Astrocyte (in vitro differentiated cells and primary cell): Measurements from ENCODE around the gene CHCHD3. TPM values are rescaled to one million over a fixed set of nuclear protein-coding genes. Genes with fewer than 3 reads are reported as not detected.

Experiments used
- DNase-seq: peaks from one replicate; pipeline ENCODE4 v3.0.0-alpha.2; 2010; ENCODE audit warnings: low read depth
- FAIRE-seq: peaks from 2 replicates; lab custom pipeline; 2011; peaks lifted over from hg19 to GRCh38; lab: Jason Lieb, UNC
- H2AFZ ChIP-seq: 2 replicates; pipeline ENCODE4 v1.6.0; 2012; ENCODE audit warnings: low read depth, low read length, inconsistent platforms
- H3K27ac ChIP-seq: 2 replicates; pipeline ENCODE4 v1.5.1; 2011; ENCODE audit warnings: low read depth, low read length, inconsistent platforms
- H3K27me3 ChIP-seq: 2 replicates; pipeline ENCODE4 v1.6.0; 2011; ENCODE audit warnings: low read length, inconsistent platforms; ENCODE audit not compliant: insufficient read depth
- H3K36me3 ChIP-seq: 2 replicates; pipeline ENCODE4 v1.5.1; 2011; ENCODE audit warnings: low read length, inconsistent platforms; ENCODE audit not compliant: insufficient read depth
- H3K4me1 ChIP-seq: 2 replicates; pipeline ENCODE4 v1.5.1; 2011; ENCODE audit warnings: low read length, inconsistent platforms; ENCODE audit not compliant: insufficient read depth
- H3K4me2 ChIP-seq: 2 replicates; pipeline ENCODE4 v1.6.0; 2012; ENCODE audit warnings: low read length, inconsistent platforms
- H3K4me3 ChIP-seq: 2 replicates; pipeline ENCODE4 v1.5.1; 2011; ENCODE audit warnings: low read depth, mild to moderate bottlenecking, low read length, inconsistent platforms; ENCODE audit not compliant: insufficient read depth
- H3K79me2 ChIP-seq: 2 replicates; pipeline ENCODE4 v1.6.0; 2012; ENCODE audit warnings: mild to moderate bottlenecking, low read length, inconsistent platforms; ENCODE audit not compliant: insufficient read depth
- H3K9ac ChIP-seq: 2 replicates; pipeline ENCODE4 v1.6.0; 2012; ENCODE audit warnings: mild to moderate bottlenecking, low read length, inconsistent platforms
- H3K9me3 ChIP-seq: 2 replicates; pipeline ENCODE4 v1.5.1; 2012; ENCODE audit warnings: low read depth, mild to moderate bottlenecking, low read length, inconsistent platforms; ENCODE audit not compliant: insufficient read depth
- H4K20me1 ChIP-seq: 2 replicates; pipeline ENCODE4 v1.6.0; 2012; ENCODE audit warnings: low read length, inconsistent platforms; ENCODE audit not compliant: insufficient read depth
- H3K27ac Mint-ChIP-seq: one replicate; pipeline ENCODE4 v1.8.0; 2021; ENCODE audit warnings: mild to moderate bottlenecking, mixed read lengths; ENCODE audit not compliant: unreplicated experiment
- H3K27me3 Mint-ChIP-seq: one replicate; pipeline ENCODE4 v1.8.0; 2021; ENCODE audit warnings: low read depth, mixed read lengths; ENCODE audit not compliant: unreplicated experiment
- H3K36me3 Mint-ChIP-seq: one replicate; pipeline ENCODE4 v1.8.0; 2021; ENCODE audit warnings: low read depth, mixed read lengths; ENCODE audit not compliant: unreplicated experiment
- H3K4me1 Mint-ChIP-seq: one replicate; pipeline ENCODE4 v1.8.0; 2021; ENCODE audit warnings: low read depth, mixed read lengths; ENCODE audit not compliant: unreplicated experiment
- H3K4me3 Mint-ChIP-seq: one replicate; pipeline ENCODE4 v1.8.0; 2021; ENCODE audit warnings: mild to moderate bottlenecking, moderate library complexity, mixed read lengths; ENCODE audit not compliant: unreplicated experiment
- H3K9me3 Mint-ChIP-seq: one replicate; pipeline ENCODE4 v1.8.0; 2021; ENCODE audit warnings: mild to moderate bottlenecking, mixed read lengths; ENCODE audit not compliant: unreplicated experiment
- EZH2 ChIP-seq: IDR thresholded peaks from 2 replicates; pipeline ENCODE4 v1.6.1; 2012; ENCODE audit warnings: mild to moderate bottlenecking, low read length, inconsistent platforms; ENCODE audit not compliant: insufficient read depth
- total RNA-seq: library from RNA; stranded (reverse); gene quantifications from 2 replicates; pipeline ENCODE4 v1.2.1, GENCODE V29; 2021
- TF ChIP-seq, protein P1 (sequence below): IDR thresholded peaks from 2 replicates; pipeline ENCODE4 v1.5.1; 2011; ENCODE audit warnings: low read depth, mild to moderate bottlenecking, inconsistent platforms, low read length, moderate library complexity; ENCODE audit not compliant: insufficient read depth

CHCHD3 gene
- total RNA-seq, 1 donor from 2014 or later, result 63.1 TPM

DNA sequence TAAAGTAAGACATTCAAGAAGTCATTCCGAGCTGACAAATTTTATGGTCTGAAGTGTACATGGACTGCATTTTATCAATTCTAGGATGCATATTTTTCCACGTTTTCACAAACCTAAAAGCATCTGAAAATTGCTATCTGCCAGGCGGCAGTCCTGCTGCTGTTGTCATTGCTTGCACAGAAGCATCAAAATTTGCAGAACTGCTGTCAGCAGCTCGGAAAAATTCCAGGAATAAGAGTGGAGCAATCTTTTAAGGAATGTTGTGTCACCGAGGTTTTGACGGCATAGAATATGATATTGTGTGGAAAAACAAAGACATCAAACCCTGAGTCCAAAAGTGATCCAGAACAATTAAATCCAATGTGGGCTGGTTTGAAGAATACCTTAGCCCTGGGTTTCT is 61.4 kb downstream of the CHCHD3 start:
- DNase-seq, result no peak
- no peaks in the 10 kb centered on the region for H3K9me3 Mint-ChIP-seq
- H3K79me2 ChIP-seq, result peaks cover 7% of the 10 kb centered on the region
- no peaks in the 10 kb centered on the region for H3K27me3 ChIP-seq
- no peaks in the 10 kb centered on the region for H3K4me1 ChIP-seq
- no peak overlapping the region for H3K27ac Mint-ChIP-seq
- no peak overlapping the region for H3K4me2 ChIP-seq
- H4K20me1 ChIP-seq, result peaks cover 18% of the 10 kb centered on the region
- FAIRE-seq, result no peak
- H3K27me3 Mint-ChIP-seq, result no peaks in the 10 kb centered on the region
- no peak overlapping the region for H3K27ac ChIP-seq
- no peak overlapping the region for H3K4me3 ChIP-seq
- no peak overlapping the region for H2AFZ ChIP-seq
- H3K9ac ChIP-seq, result no peak overlapping the region
- H3K4me3 Mint-ChIP-seq, result no peak overlapping the region
- H3K36me3 ChIP-seq, result no peaks in the 10 kb centered on the region
- no peak for TF ChIP-seq EZH2
- TF ChIP-seq, protein P1, sequence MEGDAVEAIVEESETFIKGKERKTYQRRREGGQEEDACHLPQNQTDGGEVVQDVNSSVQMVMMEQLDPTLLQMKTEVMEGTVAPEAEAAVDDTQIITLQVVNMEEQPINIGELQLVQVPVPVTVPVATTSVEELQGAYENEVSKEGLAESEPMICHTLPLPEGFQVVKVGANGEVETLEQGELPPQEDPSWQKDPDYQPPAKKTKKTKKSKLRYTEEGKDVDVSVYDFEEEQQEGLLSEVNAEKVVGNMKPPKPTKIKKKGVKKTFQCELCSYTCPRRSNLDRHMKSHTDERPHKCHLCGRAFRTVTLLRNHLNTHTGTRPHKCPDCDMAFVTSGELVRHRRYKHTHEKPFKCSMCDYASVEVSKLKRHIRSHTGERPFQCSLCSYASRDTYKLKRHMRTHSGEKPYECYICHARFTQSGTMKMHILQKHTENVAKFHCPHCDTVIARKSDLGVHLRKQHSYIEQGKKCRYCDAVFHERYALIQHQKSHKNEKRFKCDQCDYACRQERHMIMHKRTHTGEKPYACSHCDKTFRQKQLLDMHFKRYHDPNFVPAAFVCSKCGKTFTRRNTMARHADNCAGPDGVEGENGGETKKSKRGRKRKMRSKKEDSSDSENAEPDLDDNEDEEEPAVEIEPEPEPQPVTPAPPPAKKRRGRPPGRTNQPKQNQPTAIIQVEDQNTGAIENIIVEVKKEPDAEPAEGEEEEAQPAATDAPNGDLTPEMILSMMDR, result no peak
- H3K4me1 Mint-ChIP-seq, result peaks cover 5% of the 10 kb centered on the region
- no peaks in the 10 kb centered on the region for H3K9me3 ChIP-seq
- no peaks in the 10 kb centered on the region for H3K36me3 Mint-ChIP-seq

DNA sequence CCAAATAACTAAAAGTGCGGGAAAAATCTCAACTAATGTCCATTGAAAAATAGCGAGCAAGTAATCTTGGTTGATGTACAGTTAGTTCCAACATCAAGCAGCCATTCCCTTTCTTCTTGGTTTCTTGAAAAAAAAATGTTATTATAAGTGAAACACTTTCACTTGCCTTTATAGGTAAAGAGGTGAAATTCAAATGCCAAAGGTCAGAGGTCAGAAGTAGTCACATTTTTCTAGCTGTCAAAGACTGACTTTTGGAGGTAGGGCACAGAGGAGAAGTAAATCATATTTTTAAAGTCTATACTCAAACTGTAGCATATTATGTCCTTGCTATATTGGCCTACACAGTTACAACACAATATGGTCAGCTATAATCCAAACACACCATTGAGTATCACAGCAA is 62.3 kb downstream of the CHCHD3 start:
- FAIRE-seq (no peak), DNase-seq (no peak)
- TF ChIP-seq, protein P1, result no peak
- no peak for TF ChIP-seq EZH2
- H3K27ac Mint-ChIP-seq, result no peak overlapping the region
- H3K79me2 ChIP-seq, result peaks cover 9% of the 10 kb centered on the region
- H3K36me3 ChIP-seq, result no peaks in the 10 kb centered on the region
- H3K36me3 Mint-ChIP-seq, result no peaks in the 10 kb centered on the region
- no peak overlapping the region for H3K4me3 Mint-ChIP-seq
- H3K27ac ChIP-seq, result no peak overlapping the region
- no peak overlapping the region for H2AFZ ChIP-seq
- no peaks in the 10 kb centered on the region for H3K4me1 ChIP-seq
- no peaks in the 10 kb centered on the region for H3K9me3 ChIP-seq
- H3K4me3 ChIP-seq, result no peak overlapping the region
- H3K27me3 ChIP-seq, result no peaks in the 10 kb centered on the region
- H3K9me3 Mint-ChIP-seq, result no peaks in the 10 kb centered on the region
- no peaks in the 10 kb centered on the region for H3K27me3 Mint-ChIP-seq
- no peak overlapping the region for H3K9ac ChIP-seq
- H4K20me1 ChIP-seq, result peaks cover 18% of the 10 kb centered on the region
- H3K4me2 ChIP-seq, result no peak overlapping the region
- H3K4me1 Mint-ChIP-seq, result peaks cover 5% of the 10 kb centered on the region

DNA sequence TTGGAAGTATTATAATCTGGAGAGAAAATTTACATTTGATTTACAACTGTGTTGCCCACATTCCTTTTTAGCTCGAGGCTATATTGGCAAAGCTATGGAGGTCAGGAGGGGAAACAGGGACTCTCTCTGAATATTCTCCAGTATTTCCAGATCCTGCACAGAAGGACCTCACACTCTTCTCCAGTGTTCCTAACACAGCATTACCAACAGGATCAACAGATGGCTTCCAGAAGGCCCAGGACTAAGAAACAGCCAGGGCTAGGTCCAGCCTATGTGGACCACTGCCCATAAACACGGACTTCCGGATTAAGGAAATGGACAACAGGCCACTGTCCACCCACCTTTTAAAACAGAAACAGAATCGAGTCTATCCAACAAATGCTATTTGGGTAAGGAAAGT is 65.3 kb downstream of the CHCHD3 start:
- Histone ChIP-seq H3K4me3 (no peak overlapping the region), H2AFZ (no peak overlapping the region), H3K79me2 (peaks cover 9% of the 10 kb centered on the region), H3K4me2 (no peak overlapping the region), H3K9me3 (no peaks in the 10 kb centered on the region), H3K9ac (no peak overlapping the region), H3K27ac (no peak overlapping the region), H4K20me1 (peaks cover 12% of the 10 kb centered on the region), H3K27me3 (no peaks in the 10 kb centered on the region), H3K36me3 (no peaks in the 10 kb centered on the region), H3K4me1 (no peaks in the 10 kb centered on the region)
- H3K9me3 Mint-ChIP-seq, result no peaks in the 10 kb centered on the region
- no peak for TF ChIP-seq EZH2
- TF ChIP-seq, protein P1, result no peak
- H3K27ac Mint-ChIP-seq, result no peak overlapping the region
- no peak for FAIRE-seq
- peaks cover 5% of the 10 kb centered on the region for H3K4me1 Mint-ChIP-seq
- DNase-seq, result no peak
- no peak overlapping the region for H3K4me3 Mint-ChIP-seq
- no peaks in the 10 kb centered on the region for H3K27me3 Mint-ChIP-seq
- no peaks in the 10 kb centered on the region for H3K36me3 Mint-ChIP-seq
